Neural crest cell (in vitro differentiated cells): ENCODE measurements around the gene COX7C. TPM values are rescaled to one million over a fixed set of nuclear protein-coding genes. Genes with fewer than 3 reads are reported as not detected.
"Not testable (repeated sequence)": the region's sequence is repeated elsewhere in the genome, so short reads cannot be mapped to it uniquely, and the experiment has no call there.

Experiments
- DNase-seq: peaks from one replicate; pipeline ENCODE4 v3.0.0; 2021; ENCODE audit warnings: low read depth, mixed read lengths, low spot score
- H3K27ac Mint-ChIP-seq: one replicate; pipeline ENCODE4 v1.8.0; 2021; ENCODE audit warnings: mild to moderate bottlenecking, mixed read lengths; ENCODE audit not compliant: unreplicated experiment
- H3K27me3 Mint-ChIP-seq: 2 replicates; pipeline ENCODE4 v1.8.0; 2021; ENCODE audit warnings: low read depth, mild to moderate bottlenecking, mixed read lengths
- H3K36me3 Mint-ChIP-seq: 2 replicates; pipeline ENCODE4 v1.8.0; 2021; ENCODE audit warnings: low read depth, mild to moderate bottlenecking, mixed read lengths
- H3K4me1 Mint-ChIP-seq: 2 replicates; pipeline ENCODE4 v1.8.0; 2021; ENCODE audit warnings: mixed read lengths
- H3K4me3 Mint-ChIP-seq: one replicate; pipeline ENCODE4 v1.8.0; 2021; ENCODE audit warnings: mild to moderate bottlenecking, mixed read lengths
- H3K9me3 Mint-ChIP-seq: 2 replicates; pipeline ENCODE4 v1.8.0; 2021; ENCODE audit warnings: mixed read lengths
- CTCF ChIP-seq: fragments of 200-600 bp; sonication (generic); conservative IDR thresholded peaks from 2 replicates; pipeline ENCODE4 v1.5.0; 2021; ENCODE audit warnings: antibody characterized with exemption, mild to moderate bottlenecking
- total RNA-seq: library from RNA; stranded (reverse); gene quantifications from 2 replicates; pipeline ENCODE4 v1.2.1, GENCODE V29; 2021

Gene COX7C
- total RNA-seq, 1 donor from 2014 or later: 515 TPM

- Mint-ChIP-seq H3K9me3 (peaks cover 2% of the 10 kb centered on the region), H3K4me1 (peaks cover 17% of the 10 kb centered on the region), H3K4me3 (no peak overlapping the region), H3K27me3 (no peaks in the 10 kb centered on the region), H3K27ac (peak overlapping the region; percentile 73), H3K36me3 (no peaks in the 10 kb centered on the region)
- no peak for TF ChIP-seq CTCF
- DNase-seq: no peak
Observed at GRCh38 chr5:86644843-86645242, 27.1 kb downstream of the COX7C start.

- peaks cover 10% of the 10 kb centered on the region for H3K4me1 Mint-ChIP-seq
Observed at GRCh38 chr5:86645885-86646284, 28.1 kb downstream of the COX7C start.

GRCh38 chr5:86646671-86647070 is 28.9 kb downstream of the COX7C start:
- Mint-ChIP-seq H3K4me1 (peaks cover 8% of the 10 kb centered on the region), H3K4me3 (no peak overlapping the region), H3K27me3 (no peaks in the 10 kb centered on the region), H3K36me3 (no peaks in the 10 kb centered on the region), H3K27ac (no peak overlapping the region), H3K9me3 (peaks cover 2% of the 10 kb centered on the region)
- TF ChIP-seq CTCF: no peak
- no peak for DNase-seq

More at GRCh38 chr5:86645885-86646284, 28.1 kb downstream of the COX7C start:
- H3K4me3 Mint-ChIP-seq: no peak overlapping the region
- DNase-seq: no peak
- no peak overlapping the region for H3K27ac Mint-ChIP-seq
- H3K27me3 Mint-ChIP-seq: no peaks in the 10 kb centered on the region
- no peak for TF ChIP-seq CTCF
- peaks cover 2% of the 10 kb centered on the region for H3K9me3 Mint-ChIP-seq
- H3K36me3 Mint-ChIP-seq: no peaks in the 10 kb centered on the region

- Mint-ChIP-seq H3K27me3 (no peaks in the 10 kb centered on the region), H3K36me3 (no peaks in the 10 kb centered on the region), H3K27ac (no peak overlapping the region), H3K9me3 (no peaks in the 10 kb centered on the region), H3K4me1 (no peaks in the 10 kb centered on the region), H3K4me3 (no peak overlapping the region)
- no peak for DNase-seq
- TF ChIP-seq CTCF: no peak
Observed at GRCh38 chr5:86649832-86650505, 32.2 kb downstream of the COX7C start.

- not testable (repeated sequence) for DNase-seq, H3K36me3 Mint-ChIP-seq, H3K27me3 Mint-ChIP-seq, H3K4me1 Mint-ChIP-seq, H3K4me3 Mint-ChIP-seq
- Mint-ChIP-seq H3K27ac (peak overlapping the region; percentile 54), H3K9me3 (peaks cover 17% of the 10 kb centered on the region)
Observed at GRCh38 chr5:86660771-86661170, 43.0 kb downstream of the COX7C start.

GRCh38 chr5:86664173-86664572 is 46.4 kb downstream of the COX7C start:
- H3K27ac Mint-ChIP-seq: no peak overlapping the region
- no peaks in the 10 kb centered on the region for H3K27me3 Mint-ChIP-seq
- peaks cover 4% of the 10 kb centered on the region for H3K36me3 Mint-ChIP-seq
- peaks cover 11% of the 10 kb centered on the region for H3K9me3 Mint-ChIP-seq
- no peaks in the 10 kb centered on the region for H3K4me1 Mint-ChIP-seq
- TF ChIP-seq CTCF: no peak
- DNase-seq: no peak
- no peak overlapping the region for H3K4me3 Mint-ChIP-seq
